CD4-positive, alpha-beta T cell (primary cell): ENCODE data around the gene ADIPOR2. TPM values are rescaled to one million over a fixed set of nuclear protein-coding genes. Genes with fewer than 3 reads are reported as not detected.
"Not testable (repeated sequence)": the region's sequence is repeated elsewhere in the genome, so short reads cannot be mapped to it uniquely, and the experiment has no call there.

Experiments used
- ATAC-seq: fragments of 200-7000 bp; cut with Tn5 transposase; one replicate; pipeline ENCODE4 v1.10.0; 2022; ENCODE audit warnings: mild to moderate bottlenecking; ENCODE audit not compliant: poor library complexity
- CTCF ChIA-PET: fragments of 350-600 bp; sonication (Branson Sonifier 250); formaldehyde crosslinking; loops from one replicate; lab custom pipeline; 2021; ENCODE audit warnings: antibody characterized with exemption, inconsistent platforms; lab: Charles Lee
- POLR2A ChIA-PET: fragments of 350-600 bp; sonication (Branson Sonifier 250); formaldehyde crosslinking; loops from one replicate; lab custom pipeline; 2021; ENCODE audit warnings: antibody characterized with exemption, inconsistent platforms; lab: Charles Lee
- DNase-seq, 14 experiments: peaks; one replicate each; pipeline ENCODE4 v3.0.0-alpha.2; 2013 to 2020; ENCODE audit warnings: mixed read lengths in 2 of 14
- H3K27ac ChIP-seq, 2 donors: one replicate each; pipeline versions ENCODE4 v1.5.1 to v1.7.0; 2013; ENCODE audit warnings: low read length in 2 of 2, low read depth in 1 of 2, mild to moderate bottlenecking in 1 of 2
- H3K27me3 ChIP-seq, 2 experiments: 1 replicate in 1 of 2; 2 replicates in 1 of 2; pipeline versions ENCODE4 v1.6.1 to v1.7.0; 2013; ENCODE audit warnings: low read length in 2 of 2, control low read depth in 1 of 2, mild to moderate bottlenecking in 1 of 2, moderate library complexity in 1 of 2; ENCODE audit not compliant: insufficient read depth in 2 of 2, control insufficient read depth in 1 of 2
- H3K36me3 ChIP-seq: one replicate; pipeline ENCODE4 v1.6.1; 2013; ENCODE audit warnings: low read length, control low read depth; ENCODE audit not compliant: insufficient read depth
- H3K4me1 ChIP-seq: one replicate; pipeline ENCODE4 v1.6.1; 2013; ENCODE audit warnings: low read length, control low read depth; ENCODE audit not compliant: insufficient read depth
- H3K4me3 ChIP-seq: one replicate; pipeline ENCODE4 v1.5.1; 2013; ENCODE audit warnings: mild to moderate bottlenecking, low read length, moderate library complexity
- H3K9me3 ChIP-seq, 2 experiments: 1 replicate in 1 of 2; 2 replicates in 1 of 2; pipeline versions ENCODE4 v1.6.1 to v1.7.0; 2013; ENCODE audit warnings: low read length in 2 of 2, mild to moderate bottlenecking in 2 of 2, control low read depth in 1 of 2, moderate library complexity in 1 of 2; ENCODE audit not compliant: control insufficient read depth in 1 of 2, insufficient read depth in 1 of 2
- H3K27ac Mint-ChIP-seq: one replicate; pipeline ENCODE4 v1.8.0; 2020; ENCODE audit warnings: mixed read lengths
- H3K27me3 Mint-ChIP-seq: one replicate; pipeline ENCODE4 v1.8.0; 2021; ENCODE audit warnings: mixed read lengths
- H3K36me3 Mint-ChIP-seq: one replicate; pipeline ENCODE4 v1.8.0; 2021; ENCODE audit warnings: low read depth, mixed read lengths
- H3K4me1 Mint-ChIP-seq: one replicate; pipeline ENCODE4 v1.8.0; 2021; ENCODE audit warnings: low read depth, mixed read lengths
- H3K4me3 Mint-ChIP-seq: one replicate; pipeline ENCODE4 v1.8.0; 2020; ENCODE audit warnings: mild to moderate bottlenecking, mixed read lengths
- H3K9me3 Mint-ChIP-seq: one replicate; pipeline ENCODE4 v1.8.0; 2020; ENCODE audit warnings: mixed read lengths
- CTCF ChIP-seq: fragments of 200-600 bp; IDR thresholded peaks from one replicate; pipeline ENCODE4 v1.8.0; 2022; ENCODE audit warnings: antibody characterized with exemption, mild to moderate bottlenecking
- intact Hi-C, 2 experiments: fragments of 100-400 bp; cut with DNase I in 1 of 2; cut with micrococcal nuclease in 1 of 2; formaldehyde crosslinking; loops; one replicate each; pipeline versions ENCODE4 v1.15.1 to v1.9.0; 2023 to 2025; cut with DNase I, micrococcal nuclease
- total RNA-seq, 174 experiments: library from RNA in 2 of 174; stranded (reverse) in 2 of 174; gene quantifications; one replicate each; pipeline ENCODE4 v1.2.3 and lab custom pipeline; 2021 to 2026

ADIPOR2 gene
- total RNA-seq, 2 experiments from 2014 or later = 12.5 to 12.6 TPM

GRCh38 chr12:1705774-1706631, 15.1 kb downstream of the ADIPOR2 start:
- Mint-ChIP-seq H3K4me1 (peaks cover 66% of the 10 kb centered on the region), H3K36me3 (peaks cover 9% of the 10 kb centered on the region), H3K9me3 (no peaks in the 10 kb centered on the region), H3K4me3 (no peak overlapping the region), H3K27me3 (no peaks in the 10 kb centered on the region), H3K27ac (no peak overlapping the region)
- H3K9me3 ChIP-seq = no peaks in the 10 kb centered on the region
- no peaks in the 10 kb centered on the region for H3K36me3 ChIP-seq
- no peak for TF ChIP-seq CTCF
- CTCF ChIA-PET = no interaction called here
- DNase-seq (no peak), ATAC-seq (no peak)
- H3K4me3 ChIP-seq = no peak overlapping the region
- intact Hi-C loops = no loop called here
- POLR2A ChIA-PET = no interaction called here
- peaks cover 10% of the 10 kb centered on the region for H3K4me1 ChIP-seq
- no peak overlapping the region for H3K27ac ChIP-seq
- no peaks in the 10 kb centered on the region for H3K27me3 ChIP-seq

GRCh38 chr12:1706632-1706980, 15.7 kb downstream of the ADIPOR2 start:
- Histone ChIP-seq H3K27me3 (no peaks in the 10 kb centered on the region), H3K4me1 (peaks cover 10% of the 10 kb centered on the region), H3K36me3 (no peaks in the 10 kb centered on the region), H3K9me3 (no peaks in the 10 kb centered on the region), H3K27ac (no peak overlapping the region), H3K4me3 (no peak overlapping the region)
- no peak overlapping the region for H3K4me3 Mint-ChIP-seq
- H3K36me3 Mint-ChIP-seq = peaks cover 9% of the 10 kb centered on the region
- H3K27me3 Mint-ChIP-seq = no peaks in the 10 kb centered on the region
- CTCF ChIA-PET = no interaction called here
- no peak for TF ChIP-seq CTCF
- no peaks in the 10 kb centered on the region for H3K9me3 Mint-ChIP-seq
- DNase-seq (no peak), ATAC-seq (no peak)
- POLR2A ChIA-PET = no interaction called here
- H3K4me1 Mint-ChIP-seq = peaks cover 69% of the 10 kb centered on the region
- intact Hi-C loops = no loop called here
- H3K27ac Mint-ChIP-seq = no peak overlapping the region

- H3K9me3 Mint-ChIP-seq = no peaks in the 10 kb centered on the region
- H3K4me1 ChIP-seq = peaks cover 10% of the 10 kb centered on the region
- ATAC-seq (no peak), DNase-seq (no peak)
- no peaks in the 10 kb centered on the region for H3K27me3 ChIP-seq
- no peaks in the 10 kb centered on the region for H3K36me3 ChIP-seq
- no peak for TF ChIP-seq CTCF
- no peak overlapping the region for H3K4me3 ChIP-seq
- H3K27ac ChIP-seq = no peak overlapping the region
- H3K9me3 ChIP-seq = no peaks in the 10 kb centered on the region
- ChIA-PET POLR2A (no interaction called here), CTCF (interaction anchor here (1.1 kb wide), 1 partner anchor 9 kb away, joined by 3 read pairs; no protein-coding TSS in a partner anchor)
- H3K27ac Mint-ChIP-seq = no peak overlapping the region
- H3K27me3 Mint-ChIP-seq = no peaks in the 10 kb centered on the region
- H3K4me1 Mint-ChIP-seq = peaks cover 71% of the 10 kb centered on the region
- intact Hi-C loops = no loop called here
- H3K4me3 Mint-ChIP-seq = no peak overlapping the region
- H3K36me3 Mint-ChIP-seq = peaks cover 9% of the 10 kb centered on the region
Measured at GRCh38 chr12:1707051-1707450, 16.2 kb downstream of the ADIPOR2 start.

- H3K4me1 Mint-ChIP-seq = peaks cover 67% of the 10 kb centered on the region
- H3K4me3 Mint-ChIP-seq, H3K4me3 ChIP-seq, H3K27ac Mint-ChIP-seq, POLR2A ChIA-PET, intact Hi-C loops, H3K27me3 ChIP-seq, H3K27ac ChIP-seq, H3K9me3 ChIP-seq, H3K9me3 Mint-ChIP-seq, DNase-seq, H3K36me3 ChIP-seq, H3K27me3 Mint-ChIP-seq, ATAC-seq: not testable (repeated sequence)
- peaks cover 23% of the 10 kb centered on the region for H3K36me3 Mint-ChIP-seq
- H3K4me1 ChIP-seq = peaks cover 10% of the 10 kb centered on the region
- CTCF ChIA-PET = interaction anchor here (0.7 kb wide), 1 partner anchor 12 kb away, joined by 3 read pairs; no protein-coding TSS in a partner anchor
Measured at GRCh38 chr12:1709968-1710367, 19.1 kb downstream of the ADIPOR2 start.

GRCh38 chr12:1710870-1711269, 20.0 kb downstream of the ADIPOR2 start:
- Mint-ChIP-seq H3K4me1 (peaks cover 63% of the 10 kb centered on the region), H3K36me3 (peaks cover 30% of the 10 kb centered on the region)
- H3K27ac Mint-ChIP-seq, H3K36me3 ChIP-seq, H3K27me3 Mint-ChIP-seq, intact Hi-C loops, CTCF ChIA-PET, H3K4me3 ChIP-seq, H3K4me3 Mint-ChIP-seq, H3K27me3 ChIP-seq, ATAC-seq, H3K27ac ChIP-seq, H3K9me3 Mint-ChIP-seq, POLR2A ChIA-PET, DNase-seq: not testable (repeated sequence)
- peaks cover 4 to 11% of the 10 kb centered on the region in 2 experiments for H3K9me3 ChIP-seq
- H3K4me1 ChIP-seq = peaks cover 10% of the 10 kb centered on the region
